Measurements from ENCODE around the gene CSH1.

DNA sequence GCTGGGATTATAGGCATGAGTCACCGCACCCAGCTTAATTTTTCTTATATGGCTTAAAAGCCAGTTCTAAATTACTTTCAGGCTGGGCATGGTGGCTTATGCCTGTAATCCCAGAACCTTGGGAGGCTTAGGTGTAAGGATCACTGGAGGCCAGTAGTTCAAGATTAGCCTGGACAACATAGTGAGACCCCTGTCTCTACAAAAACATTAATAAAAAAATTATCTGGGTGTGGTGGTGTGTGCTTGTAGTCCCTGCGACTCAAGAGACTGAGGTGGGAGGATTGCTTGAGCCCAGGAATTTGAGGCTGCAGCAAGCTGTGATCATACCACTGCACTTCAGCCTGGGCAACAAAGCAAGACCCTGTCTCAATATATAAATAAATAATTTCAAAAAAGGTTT is 43.1 kb downstream of the CSH1 start:
- TF ChIP-seq, protein P1, sequence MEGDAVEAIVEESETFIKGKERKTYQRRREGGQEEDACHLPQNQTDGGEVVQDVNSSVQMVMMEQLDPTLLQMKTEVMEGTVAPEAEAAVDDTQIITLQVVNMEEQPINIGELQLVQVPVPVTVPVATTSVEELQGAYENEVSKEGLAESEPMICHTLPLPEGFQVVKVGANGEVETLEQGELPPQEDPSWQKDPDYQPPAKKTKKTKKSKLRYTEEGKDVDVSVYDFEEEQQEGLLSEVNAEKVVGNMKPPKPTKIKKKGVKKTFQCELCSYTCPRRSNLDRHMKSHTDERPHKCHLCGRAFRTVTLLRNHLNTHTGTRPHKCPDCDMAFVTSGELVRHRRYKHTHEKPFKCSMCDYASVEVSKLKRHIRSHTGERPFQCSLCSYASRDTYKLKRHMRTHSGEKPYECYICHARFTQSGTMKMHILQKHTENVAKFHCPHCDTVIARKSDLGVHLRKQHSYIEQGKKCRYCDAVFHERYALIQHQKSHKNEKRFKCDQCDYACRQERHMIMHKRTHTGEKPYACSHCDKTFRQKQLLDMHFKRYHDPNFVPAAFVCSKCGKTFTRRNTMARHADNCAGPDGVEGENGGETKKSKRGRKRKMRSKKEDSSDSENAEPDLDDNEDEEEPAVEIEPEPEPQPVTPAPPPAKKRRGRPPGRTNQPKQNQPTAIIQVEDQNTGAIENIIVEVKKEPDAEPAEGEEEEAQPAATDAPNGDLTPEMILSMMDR (IDR thresholded peaks at IDR 0.05; ENCODE audit: low read depth, low read length) = no peak
- no peak for TF ChIP-seq POLR2A (IDR thresholded peaks at IDR 0.05; ENCODE audit: extremely low read depth, insufficient read length)

All from NB4 (cell line).